HEK293T (cell line): ENCODE results near the gene PRAMEF14.
"Not testable (repeated sequence)": the region's sequence is repeated elsewhere in the genome, so short reads cannot be mapped to it uniquely, and the experiment has no call there.

Experiments used
- CTCF ChIA-PET: fragments of 350-600 bp; formaldehyde crosslinking; extraction: SDS; loops from one replicate; lab custom pipeline; 2021; ENCODE audit warnings: antibody characterized with exemption, inconsistent platforms; lab: Yijun Ruan, JAX
- POLR2A ChIA-PET: fragments of 350-600 bp; formaldehyde crosslinking; extraction: SDS; loops from one replicate; lab custom pipeline; 2020; ENCODE audit warnings: antibody characterized with exemption, inconsistent platforms; lab: Yijun Ruan, JAX
- DNase-seq: peaks from one replicate; pipeline ENCODE4 v3.0.0; 2012; ENCODE audit warnings: mixed read lengths; ENCODE audit errors: extremely low spot score

The PRAMEF14 gene

GRCh38 chr1:13297216-13297931 lies 49.6 kb downstream of the PRAMEF14 start:
- POLR2A ChIA-PET, DNase-seq, CTCF ChIA-PET: not testable (repeated sequence)
